ENCODE results near the gene CNNM4. TPM values are rescaled to one million over a fixed set of nuclear protein-coding genes. Genes with fewer than 3 reads are reported as not detected.

CNNM4 gene
- total RNA-seq, 1 donor from 2014 or later = 3.7 TPM

DNA sequence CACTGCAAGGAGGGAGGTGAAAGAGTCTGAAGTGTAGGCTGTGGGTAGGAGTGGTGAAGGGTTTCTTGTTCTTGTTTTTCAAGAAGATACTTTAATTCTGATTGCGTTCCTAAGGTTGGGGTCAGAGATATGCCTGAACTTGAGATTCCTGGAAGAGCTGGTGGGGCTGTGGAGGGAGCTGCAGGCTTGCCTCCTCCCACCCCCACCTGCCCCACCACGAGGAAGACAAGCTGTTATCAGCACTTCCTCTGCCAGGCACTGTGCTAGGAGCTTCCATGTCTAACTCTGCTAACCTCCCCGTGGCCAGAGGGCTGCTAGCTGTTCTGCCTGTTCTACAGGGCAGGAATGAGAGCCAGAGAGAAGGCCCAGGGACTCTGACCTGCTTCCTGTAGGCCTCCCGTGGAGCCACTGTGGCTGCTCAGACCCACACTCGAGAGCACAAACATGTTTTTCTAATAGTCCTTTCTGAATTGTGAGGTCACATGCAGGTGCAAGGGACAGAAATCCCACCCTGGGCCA, 69.4 kb downstream of the CNNM4 start:
- no peak for DNase-seq (ENCODE audit: low spot score)

DNA sequence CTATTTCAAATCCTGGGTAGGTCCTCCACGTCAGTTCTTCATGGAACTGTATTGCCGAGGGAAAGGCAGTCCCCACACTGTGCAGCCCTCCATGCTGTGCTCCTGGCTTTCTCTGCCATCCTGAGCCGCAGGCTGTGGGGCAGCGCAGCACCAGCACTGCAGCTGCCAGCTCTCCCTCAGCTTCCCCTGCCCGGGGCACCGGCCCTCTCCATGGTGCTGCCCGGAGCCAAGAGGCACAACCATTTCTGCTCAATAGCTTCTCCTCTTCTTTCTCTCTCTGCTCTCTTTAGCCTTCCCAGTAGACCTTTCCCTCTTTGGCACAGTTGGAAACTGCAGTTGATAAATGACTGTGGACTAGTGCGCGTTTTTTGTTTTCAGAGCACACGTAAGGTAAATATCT, 71.0 kb downstream of the CNNM4 start:
- DNase-seq (ENCODE audit: low spot score) = no peak

DNA sequence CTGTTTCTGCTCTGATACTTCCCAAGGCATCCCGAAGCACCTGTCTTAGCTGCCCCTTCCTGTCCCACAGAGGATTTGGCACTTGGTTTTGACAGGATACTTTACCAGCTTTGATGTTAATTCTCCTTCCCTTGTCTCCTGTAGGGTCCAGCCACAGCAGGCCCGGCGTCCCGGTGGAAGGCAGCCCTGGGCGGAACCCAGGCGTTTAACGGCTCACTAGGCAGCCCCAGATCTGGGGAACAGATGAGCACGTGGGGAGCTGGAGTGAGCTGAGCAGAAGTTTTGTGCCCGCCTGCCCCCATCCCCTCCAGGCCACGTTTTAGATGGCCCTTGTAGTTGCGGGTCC, 71.7 kb downstream of the CNNM4 start:
- DNase-seq (ENCODE audit: low spot score) = no peak

DNA sequence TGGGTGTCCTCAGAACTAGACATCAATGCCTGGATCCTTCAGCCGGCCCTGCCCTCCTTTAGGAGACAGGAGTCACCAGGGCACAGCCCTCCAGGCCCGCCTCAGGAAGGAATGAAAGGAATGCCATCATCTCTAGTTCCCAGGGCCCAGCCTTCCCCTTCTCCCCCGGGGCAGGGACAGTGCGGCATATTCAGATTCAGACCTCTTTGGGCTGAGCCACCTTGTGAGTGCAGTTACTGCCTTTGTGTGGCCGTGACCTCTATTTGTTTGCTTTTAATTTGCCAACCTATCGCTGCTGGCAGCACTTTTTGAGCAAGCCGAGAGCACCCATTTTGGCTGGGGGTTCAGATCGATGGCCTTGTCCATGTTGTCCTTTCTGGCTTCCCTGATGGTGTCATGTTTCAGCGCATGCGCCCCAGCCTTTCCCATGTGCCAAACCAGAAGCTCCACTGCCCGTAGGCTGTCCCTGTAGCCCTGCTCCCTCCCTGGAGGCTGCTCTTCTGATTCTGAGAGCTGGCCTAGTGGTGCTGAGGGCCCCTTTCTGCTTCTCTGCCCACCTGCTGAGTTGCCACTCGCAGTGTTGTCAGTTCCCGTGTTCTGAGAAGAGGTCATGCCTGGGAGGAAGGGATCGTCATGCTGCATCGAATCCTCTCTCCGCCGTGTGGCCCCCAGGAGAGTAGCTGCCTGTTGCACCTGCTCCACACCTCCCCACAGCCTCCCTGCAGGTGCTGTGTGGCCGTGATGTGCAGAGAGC, 72.2 kb downstream of the CNNM4 start:
- no peak for DNase-seq (ENCODE audit: low spot score)

DNA sequence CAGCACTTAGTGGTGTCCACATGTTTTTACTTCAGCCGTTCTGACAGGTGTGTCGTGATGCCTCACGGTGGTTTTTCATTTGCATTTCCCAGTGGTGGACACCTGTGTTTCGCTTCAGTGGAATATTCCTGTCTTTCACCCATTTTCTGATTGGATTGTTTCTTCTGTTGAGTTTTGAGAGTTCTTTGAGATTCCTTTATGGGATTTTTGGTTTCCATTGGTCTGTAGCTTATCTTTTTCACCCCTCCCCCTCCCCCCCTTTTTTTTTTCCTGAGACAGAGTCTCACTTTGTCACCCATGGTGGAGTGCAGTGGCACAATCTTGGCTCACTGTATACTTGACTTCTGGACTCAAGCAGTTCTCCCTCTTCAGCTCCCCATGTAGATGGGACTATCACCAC, 75.1 kb downstream of the CNNM4 start:
- no peak for DNase-seq (ENCODE audit: low spot score)

DNA sequence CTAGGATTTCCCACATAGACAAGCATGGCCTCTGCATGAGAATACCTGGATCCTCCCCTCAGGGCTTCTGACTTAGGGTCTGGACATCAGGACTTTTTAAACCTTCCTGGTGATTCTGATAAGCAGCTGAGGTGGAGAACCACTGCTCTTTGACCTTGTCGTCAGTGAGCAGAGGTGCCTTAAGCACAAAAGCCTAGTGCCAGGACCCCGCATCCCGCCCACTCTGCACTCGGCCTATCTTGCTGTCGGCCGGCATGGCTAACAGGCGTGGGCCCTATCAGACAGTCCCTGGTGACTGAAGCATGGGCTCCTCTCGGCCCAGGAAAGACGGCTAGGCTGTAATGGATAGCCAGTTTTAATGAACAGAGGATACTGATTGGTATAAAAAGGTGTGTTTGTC, 76.9 kb downstream of the CNNM4 start:
- no peak for DNase-seq (ENCODE audit: low spot score)

DNA sequence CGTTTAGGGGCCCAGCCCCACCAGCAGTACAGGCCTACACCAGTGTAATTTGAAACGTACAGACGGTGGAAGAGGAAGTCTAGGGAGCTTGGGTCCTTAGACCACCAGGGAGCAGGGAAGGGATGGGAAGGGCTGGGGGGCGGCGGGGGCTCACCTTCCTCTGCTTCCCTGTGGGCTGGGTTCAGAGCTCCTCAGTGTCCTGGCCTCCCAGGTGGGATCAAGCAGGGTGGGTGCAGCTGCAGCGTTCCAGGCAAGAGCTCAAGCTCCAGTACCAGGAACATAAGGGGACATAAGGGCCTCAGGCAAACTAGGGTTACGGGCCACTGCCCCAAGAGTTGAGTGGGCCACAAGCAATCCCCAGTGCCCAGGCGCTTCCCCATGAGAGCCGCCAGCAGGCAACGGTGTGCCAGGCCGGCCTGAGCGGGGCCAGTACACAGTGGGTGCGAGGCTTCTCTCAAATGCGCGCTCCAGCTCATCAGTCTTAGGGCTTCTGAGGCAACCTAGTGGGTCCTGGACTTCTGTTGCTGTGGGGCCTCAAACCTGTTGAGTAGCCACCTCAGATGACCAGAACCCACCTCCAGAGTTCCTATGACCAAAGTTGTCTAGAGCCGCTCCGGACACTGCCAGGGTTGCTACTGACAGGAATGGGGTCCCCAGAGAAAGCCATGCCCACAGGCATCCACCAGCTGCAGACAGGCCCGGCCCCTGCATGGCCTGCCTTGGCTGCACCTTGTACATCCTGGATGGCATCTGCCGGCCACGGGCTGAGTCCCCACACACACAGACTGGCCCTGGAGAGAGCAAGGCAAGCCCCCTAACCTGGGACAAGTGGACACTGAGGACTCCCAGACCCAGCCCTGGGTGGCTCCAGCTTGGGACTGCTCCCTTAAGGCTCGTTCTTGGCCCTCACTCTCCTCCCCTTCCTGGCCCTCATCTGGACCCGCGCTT, 77.9 kb downstream of the CNNM4 start:
- DNase-seq (ENCODE audit: low spot score) = no peak

DNA sequence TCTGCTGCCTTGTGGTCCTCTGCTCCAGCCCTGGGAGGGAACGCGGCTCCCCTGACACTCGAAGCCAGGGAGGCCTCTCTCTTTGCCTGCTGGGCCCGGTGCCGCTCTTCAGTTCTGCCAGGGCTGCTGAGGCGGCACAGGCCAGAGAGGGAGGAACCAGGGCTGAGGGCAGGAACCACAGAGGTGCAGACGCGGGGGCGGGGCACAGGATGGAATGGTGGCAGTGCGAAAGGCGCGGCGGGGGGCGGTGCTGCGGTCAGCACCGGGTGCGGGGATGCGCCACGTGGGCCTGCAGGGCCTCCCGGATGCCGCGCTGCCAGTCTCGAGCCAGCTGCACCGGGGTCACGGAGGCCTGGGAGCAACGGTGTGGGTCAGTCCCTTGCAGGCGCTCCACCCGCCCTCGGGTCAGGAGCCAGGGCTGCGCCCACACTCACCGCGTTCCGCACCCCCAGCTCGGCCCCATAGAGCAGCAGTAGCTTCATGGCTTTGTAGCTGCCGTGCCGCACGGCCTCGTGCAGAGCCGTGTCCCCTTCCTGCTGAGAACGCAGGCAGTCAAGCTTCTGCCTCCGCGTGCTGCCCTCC, 78.7 kb downstream of the CNNM4 start:
- no peak for DNase-seq (ENCODE audit: low spot score)

DNA sequence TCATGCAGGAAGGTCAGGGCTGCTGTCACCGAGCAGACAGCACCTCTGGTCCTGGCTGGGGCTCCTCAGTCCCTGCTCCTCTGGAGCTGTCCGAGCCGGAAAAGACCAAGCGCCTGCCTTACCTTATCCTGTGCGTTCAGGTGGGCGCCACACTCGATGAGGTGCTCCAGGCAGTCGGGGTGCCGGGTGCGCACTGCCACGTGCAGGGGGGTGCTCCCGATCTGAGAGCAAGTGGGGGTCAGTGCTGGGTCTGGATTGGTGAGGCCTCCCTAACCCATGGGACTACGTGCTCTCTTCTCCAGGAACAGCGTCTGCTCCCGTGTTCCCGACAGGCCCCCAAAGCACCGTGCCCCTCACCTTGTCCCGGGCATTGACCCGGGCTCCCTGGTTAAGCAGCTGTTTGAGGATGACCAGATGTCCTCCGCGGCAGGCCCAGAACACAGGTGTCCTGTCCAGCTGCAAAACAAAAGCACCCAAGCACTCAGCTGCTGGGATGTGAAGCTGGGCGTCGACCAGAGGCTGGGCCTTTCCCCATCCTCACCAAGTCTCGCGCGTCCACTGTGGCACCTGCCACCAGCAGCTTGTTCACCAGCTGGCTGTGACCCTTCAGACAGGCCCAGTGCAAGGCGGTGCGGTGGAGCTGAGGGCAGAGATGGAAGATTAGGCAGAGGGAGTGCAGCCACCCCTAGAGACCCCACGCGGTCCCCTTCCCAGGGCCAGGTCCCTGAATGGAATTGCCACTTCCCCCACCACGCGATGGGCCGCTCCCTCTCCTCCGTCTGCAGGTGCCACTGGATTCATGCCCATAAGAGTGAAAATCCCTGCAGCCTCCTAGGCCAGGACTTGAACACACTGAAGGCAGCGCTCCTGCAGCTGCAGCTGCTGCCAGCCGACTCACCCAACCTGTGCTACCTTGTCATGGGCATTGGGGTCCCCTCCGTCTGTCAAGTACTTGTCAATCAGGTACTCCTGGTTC, 79.5 kb downstream of the CNNM4 start:
- no peak for DNase-seq (ENCODE audit: low spot score)

DNA sequence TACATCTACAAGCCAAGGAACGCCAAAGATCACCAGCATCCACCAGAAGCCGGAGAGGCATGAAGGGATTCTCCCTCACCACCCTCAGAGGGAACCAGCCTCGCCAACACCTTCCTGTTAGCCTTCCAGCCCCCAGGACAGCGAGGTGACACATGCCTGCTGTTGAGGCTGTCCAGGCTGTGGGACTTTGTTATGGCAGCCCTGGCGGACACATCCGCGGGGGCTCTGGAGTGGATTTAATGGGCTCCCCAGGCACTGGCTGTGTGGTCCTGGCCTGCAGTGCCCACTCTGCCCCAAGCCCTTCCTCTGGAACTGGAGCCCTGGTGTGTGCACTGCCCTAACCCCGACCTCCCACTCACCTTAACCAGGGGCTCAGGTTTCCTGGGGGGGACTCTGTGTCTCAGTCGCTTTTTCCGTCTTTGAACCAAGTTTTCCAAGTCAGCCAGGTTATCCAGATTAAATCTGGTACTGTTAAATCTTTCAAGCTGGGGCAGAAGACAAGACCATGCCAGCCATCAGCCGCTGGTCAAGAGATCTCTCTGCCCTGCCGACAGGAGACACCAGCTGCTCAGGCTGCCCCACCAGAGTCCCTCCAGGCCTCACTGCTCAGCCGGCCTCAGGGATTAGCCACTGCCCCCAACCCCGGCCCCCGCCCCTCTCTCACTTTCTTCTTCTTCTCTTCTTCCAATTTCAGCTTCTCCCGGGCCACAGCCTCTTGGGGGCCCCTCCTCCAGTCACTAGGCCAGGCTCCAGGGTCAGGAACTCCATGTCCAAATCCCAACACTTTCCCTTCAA, 81.2 kb downstream of the CNNM4 start:
- no peak for DNase-seq (ENCODE audit: low spot score)

DNA sequence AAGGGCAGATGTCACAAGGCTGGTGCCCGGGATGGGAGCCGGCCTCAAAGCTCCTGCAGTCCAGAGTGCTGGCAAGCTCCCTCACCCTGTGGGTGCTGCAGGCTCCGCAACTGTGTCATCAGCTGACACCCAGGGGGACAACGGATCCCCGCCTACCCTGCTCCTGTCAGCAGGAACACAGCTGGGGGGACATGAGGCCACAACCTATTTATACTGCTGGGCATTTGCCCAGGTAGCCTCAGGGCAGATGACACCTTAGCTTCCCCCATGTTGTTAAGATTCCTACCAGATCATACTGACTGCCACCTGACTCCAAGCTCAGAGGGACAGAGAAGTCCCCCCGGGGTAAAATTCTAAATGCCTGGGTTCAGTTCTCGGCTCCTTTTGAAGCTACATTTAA, 81.9 kb downstream of the CNNM4 start:
- DNase-seq (ENCODE audit: low spot score) = no peak

DNA sequence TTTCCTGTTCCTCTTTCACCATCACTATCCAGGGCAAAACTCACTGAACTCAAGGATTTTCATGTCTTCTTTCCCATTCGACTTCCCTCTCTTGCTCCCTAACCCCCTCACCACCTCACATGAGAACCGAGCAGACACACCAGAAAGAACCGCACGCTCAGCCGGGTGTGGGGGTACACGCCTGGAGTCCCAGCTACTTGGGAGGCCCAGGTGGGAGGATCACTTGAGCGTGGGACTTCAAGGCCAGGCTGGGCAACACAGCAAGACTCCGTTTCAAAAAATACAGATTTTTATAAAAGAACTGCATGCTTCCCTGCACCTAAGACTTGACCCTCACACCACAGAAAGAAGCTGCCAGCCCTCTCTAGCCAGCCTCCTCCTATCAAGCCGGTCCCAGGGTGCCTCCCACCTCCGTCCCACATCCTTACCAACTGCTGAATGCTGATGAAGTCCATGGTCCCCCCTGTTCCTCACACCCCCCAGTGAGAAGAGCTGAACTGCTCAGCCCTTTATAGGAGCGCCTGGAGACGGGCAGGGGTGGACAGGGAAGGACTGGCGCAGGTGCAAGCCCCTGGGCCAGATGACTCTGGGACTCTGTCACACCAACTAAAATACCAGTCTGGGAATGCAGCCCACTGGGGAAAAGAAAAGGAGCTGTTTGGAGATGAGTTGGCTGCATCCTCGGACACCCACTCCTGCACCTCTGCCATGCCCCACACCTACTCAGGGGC, 83.0 kb downstream of the CNNM4 start, which contains the start of gene ANKRD23:
Gene ANKRD23, minus strand, starts transcription at position 484 of the 731 bp plus-strand sequence. Its CDS starts 29 bp downstream, at position 455.
- DNase-seq (ENCODE audit: low spot score) = no peak

DNA sequence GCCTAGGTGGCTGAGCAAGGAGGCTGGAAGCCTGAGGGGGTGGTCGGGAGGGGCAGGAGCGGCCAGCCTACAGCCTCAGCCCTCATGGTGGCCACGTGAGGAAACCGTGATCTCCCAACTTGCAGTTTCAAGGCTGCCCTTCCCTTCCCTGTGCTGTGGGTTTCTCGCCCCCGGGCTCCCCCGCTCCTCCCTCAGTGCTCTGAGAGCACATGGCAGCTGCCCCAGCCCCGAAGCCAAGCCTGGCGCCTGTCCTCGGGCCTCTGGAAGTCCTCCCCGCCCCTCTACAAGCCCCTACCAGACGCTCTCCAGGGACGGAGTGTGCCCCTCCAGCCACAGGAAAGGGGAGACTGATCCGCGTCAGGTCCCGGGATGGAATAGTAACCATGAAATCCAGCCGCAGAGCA, 83.7 kb downstream of the CNNM4 start:
- no peak for DNase-seq (ENCODE audit: low spot score)

DNA sequence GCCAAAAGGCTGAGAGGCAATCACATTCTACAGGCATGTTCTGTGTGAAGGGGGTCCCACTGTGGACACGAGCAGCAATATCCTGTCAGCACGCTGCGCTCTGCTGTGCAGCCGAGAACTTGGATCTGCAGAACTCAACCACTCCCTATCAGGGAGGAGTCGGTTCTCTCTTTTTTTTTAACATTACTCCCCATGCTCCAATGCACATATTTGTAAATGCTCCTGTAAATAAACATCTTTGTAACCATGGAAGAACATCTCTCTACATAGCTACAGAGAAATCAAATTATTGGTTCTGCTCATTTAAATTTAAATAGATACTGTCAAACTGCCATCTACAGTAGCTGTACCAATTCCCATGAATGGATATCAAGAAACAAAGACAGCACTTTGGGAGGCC, 86.1 kb downstream of the CNNM4 start:
- DNase-seq (ENCODE audit: low spot score) = no peak

DNA sequence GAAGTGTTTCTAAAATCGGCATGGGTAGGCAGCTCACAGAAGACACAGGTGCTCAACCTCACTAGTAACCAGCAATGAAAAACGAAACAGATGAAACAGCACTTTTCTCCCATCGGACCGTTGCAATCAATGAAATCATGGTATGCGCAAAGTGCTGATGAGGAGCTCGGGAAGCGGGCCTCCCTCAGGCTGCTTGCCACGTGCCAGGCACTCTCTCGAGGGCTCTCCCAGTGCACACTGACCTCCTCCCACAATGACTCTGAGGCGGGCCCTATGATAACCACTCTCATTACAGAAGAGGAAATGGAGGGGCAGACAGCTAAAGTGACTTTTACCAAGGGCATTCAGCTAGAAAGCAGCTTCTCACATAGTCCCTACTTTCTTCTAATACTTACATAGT, 86.9 kb downstream of the CNNM4 start:
- no peak for DNase-seq (ENCODE audit: low spot score)

DNA sequence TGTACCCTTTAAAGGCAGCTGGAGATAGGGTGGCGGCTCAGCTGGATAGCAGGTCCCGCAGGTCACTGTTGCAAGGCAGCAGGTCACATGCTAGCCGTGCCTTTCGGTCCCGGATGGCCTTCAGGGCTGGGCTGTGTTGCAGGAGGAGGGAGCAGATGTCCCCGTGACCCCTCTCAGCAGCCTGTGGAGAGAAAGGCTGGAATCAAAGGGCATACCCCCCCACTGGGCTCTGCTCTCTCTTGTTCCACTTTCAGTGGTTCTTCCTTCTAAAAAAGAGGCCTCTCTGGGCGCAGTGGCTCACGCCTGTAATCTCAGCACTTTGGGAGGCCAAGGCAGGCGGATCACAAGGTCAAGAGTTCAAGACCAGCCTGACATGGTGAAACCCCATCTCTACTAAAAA, 87.6 kb downstream of the CNNM4 start:
- no peak for DNase-seq (ENCODE audit: low spot score)

DNA sequence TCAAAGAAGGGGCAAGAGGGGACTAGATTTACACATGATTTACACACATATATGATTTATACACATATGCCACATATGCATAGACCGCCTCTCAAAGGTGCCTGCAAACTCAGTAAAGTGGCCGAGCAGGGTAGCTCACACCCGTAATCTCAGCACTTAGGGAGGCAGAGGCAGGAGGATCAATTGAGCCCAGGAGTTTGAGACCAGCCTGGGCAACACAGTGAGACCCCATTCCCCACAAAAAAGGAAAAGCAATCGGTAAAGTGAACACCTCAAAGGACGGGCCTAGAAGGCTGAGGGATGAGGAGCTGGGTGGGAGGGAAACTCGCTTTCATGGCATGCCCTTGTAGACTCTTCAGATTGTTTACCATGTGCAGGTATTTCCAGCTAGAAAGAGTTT, 92.0 kb downstream of the CNNM4 start:
- DNase-seq (ENCODE audit: low spot score) = no peak

DNA sequence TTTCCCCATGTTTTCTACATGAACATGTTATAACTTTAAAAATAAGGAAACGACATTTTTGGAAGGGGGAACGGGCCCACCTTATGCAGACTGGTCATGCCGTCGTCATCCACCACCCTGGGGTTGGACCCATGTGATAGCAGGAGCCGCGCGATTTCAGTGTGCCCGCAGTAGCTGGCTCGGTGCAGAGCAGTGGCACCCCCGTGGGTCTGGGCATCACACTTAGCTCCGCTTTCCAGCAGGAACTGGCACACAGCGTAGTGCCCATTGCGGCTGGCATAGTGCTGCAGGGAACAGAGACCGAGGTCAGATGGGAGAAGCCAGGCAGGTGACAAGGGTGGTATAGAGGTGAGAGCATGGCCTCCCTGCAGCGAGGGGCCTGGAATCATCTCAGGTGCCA, 92.6 kb downstream of the CNNM4 start:
- DNase-seq (ENCODE audit: low spot score) = no peak
